ENCODE data around the gene PMM2.
"Not testable (repeated sequence)": the region's sequence is repeated elsewhere in the genome, so short reads cannot be mapped to it uniquely, and the experiment has no call there.

The PMM2 gene

DNA sequence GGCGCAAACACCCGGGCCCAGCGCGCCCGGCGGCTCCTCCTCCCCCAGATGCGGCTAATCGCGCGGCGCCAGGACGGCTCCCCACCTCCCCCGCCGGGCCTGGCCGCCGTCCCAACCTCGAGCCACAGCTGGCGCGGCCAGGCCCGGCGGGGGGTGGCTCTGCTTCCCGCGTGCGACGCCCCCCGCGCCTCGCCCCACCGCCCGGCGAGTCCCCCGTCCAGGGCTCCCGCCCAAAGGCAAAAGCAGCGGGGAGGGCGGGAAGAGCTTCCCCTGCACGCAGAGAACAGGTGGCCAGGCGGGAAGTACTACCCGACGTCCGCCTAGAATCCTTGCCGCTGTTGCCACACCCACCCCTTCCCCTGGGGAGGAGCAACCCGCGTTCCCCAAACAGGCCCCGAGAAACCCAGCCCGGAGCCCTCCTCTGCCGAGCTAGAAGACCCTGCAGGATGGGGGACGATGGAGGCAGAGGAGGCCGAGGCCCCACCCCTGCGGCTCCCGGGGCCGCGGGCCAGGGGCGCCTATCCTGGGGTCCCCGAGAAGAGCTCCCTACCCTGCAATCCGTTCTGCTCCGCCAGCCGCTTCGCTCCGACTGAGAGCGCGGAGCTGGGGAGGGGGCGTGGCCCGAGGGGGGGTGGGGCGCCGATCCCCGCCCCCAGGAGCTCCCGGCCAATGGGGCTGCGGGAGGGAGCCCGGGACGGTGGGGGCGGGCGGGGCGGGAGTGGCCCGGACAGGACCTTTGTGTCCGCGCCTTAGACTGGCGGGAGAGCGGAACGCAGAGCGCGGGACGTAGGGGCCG is 71.0 kb downstream of the PMM2 start, which contains the start of gene CARHSP1:
TSS of gene CARHSP1 (minus strand) at position 591 of the 796 bp plus-strand sequence. CDS start 9,678 bp downstream, outside the sequence.
- no peak for FAIRE-seq

DNA sequence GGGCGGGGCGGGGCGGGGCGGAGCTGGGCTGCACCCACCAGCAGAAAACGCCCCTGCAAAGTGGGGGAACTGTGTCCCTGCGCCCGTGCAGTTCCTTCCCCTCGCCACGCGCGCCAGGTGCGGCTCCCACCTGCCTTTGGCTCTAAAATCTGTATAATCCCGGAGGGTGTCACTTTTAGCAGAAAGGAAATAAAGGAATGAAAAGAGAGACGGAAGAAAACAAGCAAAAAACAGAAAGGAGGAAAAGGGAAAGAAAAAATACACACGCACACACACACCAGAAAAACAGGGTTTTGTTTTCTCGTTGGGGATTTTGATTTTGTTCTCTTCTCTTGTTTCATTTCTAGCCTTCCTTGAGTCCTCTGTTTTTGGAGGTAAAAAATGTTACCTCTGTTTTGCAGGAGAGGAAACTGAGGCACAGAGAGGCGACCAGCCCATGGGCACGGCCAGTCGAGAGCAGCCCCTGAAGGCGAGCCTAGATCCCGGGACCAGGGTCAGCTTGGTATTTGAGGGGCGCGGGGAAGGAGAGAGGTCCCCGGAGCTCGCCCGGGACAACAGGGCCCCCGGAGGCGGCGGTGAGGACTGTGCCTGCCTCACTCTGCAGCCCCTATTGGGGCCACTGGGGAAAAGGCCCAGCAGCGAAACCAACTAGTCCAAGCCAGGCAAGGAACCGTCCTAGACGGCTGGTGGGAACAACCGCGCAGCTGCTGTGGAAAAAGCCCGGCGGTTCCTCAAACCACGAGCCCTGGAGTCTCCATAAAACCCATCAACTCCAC is 71.8 kb downstream of the PMM2 start:
- FAIRE-seq = no peak

DNA sequence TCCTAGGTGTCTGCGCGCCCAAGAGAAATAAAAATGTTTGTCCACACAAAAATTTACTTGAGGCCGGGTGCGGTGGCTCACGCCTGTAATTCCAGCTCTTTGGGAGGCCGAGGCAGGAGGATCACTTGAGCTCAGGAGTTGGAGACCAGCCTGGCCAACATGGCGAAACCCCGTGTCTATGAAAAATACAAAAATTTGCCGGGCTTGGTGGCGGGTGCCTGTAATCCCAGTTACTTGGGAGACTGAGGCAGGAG is 72.3 kb downstream of the PMM2 start:
- not testable (repeated sequence) for FAIRE-seq

DNA sequence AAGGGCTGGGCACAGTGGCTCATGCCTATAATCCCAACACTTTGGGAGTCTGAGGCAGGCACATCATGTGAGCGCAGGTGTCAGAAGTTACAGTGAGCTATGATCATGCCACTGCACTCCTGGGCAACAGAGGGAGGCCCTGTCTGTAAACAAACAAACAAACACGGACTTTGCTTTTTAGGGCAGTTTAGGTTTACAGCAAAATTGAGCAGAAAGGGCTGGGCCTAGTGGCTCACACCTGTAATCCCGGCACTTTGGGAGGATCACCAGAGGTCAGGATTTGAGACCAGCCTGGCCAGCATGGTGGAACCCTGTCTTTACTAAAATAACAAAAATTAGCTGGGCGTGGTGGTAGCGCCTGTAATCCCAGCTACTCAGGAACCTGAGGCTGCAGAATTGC is 74.4 kb downstream of the PMM2 start:
- FAIRE-seq = no peak

DNA sequence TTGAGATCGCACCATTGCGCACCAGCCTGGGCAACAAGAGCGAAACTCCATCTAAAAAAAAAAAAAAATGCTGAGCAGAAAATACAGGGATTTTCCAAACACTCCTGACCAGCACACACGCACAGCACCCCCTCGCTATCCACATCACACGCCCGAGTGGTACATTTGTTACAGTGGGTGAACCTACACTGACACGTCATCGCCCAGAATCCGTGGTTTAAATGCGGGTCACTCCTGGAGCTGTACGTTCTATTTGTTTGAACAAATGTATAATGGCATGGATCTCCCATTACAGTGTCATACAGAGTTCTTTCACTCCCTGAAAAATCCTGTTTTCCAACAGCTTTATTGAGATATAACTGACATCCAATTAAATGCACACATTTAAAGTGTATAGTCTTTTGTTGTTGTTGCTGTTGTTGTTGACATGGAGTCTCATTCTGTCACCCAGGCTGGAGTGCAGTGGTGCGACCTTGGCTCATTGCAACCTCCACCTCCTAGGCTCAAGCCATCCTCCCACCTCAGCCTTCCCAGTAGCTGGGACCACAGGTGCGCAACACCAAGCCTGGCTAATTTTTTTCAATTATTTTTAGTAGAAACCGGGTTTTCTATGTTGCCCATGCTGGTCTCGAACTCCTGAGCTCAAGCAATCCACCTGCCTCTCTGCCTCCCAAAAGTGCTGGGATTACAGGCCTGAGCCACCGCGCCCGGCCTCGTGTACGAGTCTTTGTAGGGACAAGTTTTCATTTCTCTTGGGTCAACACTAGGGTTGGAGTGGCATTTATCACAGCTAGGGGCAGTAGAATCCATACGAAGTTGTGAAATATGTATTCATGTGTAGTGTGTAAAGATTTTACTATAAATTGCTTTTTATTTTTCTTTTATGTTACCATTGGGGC is 75.6 kb downstream of the PMM2 start:
- no peak for FAIRE-seq

DNA sequence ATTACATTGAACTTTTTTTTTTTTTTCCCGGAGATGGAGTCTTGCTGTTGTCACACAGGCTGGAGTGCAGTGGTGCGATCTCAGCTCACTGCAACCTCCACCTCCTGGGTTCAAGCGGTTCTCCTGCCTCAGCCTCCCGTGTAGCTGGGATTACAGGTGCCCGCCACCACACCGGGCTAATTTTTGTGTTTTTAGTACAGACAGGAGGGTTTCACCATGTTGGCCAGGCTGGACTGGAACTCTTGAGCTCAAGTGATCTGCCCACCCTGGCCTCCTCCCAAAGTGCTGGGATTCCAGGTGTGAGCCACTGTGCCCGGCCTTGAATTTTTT is 76.2 kb downstream of the PMM2 start:
- FAIRE-seq = not testable (repeated sequence)

DNA sequence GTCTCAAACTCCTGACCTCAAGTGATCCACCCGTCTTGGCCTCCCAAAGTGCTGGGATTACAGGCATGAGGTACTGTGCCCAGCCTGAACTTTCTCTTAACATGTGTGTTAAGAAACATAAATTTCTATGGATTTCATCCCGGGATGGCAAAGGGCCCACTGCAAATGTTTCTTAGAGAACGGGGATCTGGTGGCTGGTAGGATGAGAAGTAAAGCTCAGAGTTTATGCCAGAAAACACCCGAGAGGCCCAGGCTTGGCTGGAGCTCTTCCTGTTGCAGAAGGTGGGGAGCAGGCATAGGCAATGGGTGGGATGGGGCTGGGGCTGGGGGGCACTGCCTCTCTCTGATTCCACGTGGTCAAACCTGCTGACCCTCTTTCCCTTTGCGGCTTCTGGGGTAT is 76.7 kb downstream of the PMM2 start:
- FAIRE-seq = no peak

DNA sequence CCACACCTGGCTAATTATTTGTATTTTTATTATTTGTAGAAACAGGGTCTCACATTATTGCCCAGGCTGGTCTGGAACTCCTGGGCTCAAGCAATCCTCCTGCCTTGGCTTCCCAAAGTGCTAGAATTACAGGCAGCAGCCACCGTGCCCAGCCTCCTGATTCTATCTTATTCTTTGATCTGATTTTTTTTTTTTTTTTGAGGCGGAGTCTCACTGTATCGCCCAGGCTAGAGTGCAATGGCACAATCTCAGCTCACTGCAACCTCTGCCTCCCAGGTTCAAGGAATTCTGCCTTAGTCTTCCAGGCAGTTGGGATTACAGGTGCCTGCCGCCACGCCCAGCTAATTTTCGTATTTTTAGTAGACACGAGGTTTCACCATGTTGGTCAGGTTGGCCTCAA is 77.7 kb downstream of the PMM2 start:
- FAIRE-seq = not testable (repeated sequence)

DNA sequence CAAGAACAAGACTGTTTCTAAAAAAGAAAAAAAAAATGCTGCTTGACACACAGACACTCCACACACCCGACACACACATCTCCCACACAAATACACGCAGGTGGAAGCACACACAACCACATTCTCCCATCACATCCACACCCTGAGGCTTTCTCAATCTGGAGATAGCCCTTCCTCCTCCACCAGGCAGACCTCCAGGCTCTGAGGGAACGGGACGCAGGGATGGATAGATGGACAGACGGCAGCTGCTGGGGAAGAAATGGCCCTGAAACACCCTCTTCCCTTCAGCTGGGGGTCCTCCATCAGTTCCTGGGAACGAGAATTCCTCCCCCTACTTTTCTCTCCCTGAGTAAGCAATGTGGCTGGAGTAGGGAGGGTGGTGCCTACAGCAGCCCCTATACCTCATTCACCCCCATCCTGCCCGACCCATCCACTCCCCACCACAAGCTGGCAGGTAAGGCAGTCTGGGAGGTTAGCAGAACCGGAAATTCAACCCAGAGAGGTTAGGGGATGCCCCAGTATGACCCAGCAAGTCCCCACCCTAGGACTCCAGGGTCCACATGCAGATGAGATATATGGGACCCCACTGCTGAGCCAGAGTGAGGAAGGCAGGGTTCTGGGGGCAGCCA is 80.4 kb downstream of the PMM2 start:
- no peak for FAIRE-seq

DNA sequence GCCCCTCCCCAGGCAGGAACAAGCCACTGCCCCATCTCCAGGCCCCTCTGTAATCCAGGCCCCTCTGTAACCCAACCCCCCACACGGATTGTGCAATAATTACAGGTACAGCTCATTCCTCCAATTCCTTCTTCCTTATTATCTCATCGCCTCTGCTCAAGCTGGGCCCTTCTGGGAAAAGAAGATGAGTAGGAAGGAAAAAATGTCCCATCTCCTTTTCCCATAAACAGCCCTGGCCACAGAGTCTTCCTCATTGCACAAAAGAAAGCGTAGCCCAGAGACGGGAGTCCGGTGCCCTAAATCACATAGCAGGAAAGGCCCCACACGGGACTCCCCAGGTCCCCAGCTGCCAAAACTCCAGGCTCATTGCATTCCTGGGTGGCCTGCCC is 80.9 kb downstream of the PMM2 start:
- no peak for FAIRE-seq

DNA sequence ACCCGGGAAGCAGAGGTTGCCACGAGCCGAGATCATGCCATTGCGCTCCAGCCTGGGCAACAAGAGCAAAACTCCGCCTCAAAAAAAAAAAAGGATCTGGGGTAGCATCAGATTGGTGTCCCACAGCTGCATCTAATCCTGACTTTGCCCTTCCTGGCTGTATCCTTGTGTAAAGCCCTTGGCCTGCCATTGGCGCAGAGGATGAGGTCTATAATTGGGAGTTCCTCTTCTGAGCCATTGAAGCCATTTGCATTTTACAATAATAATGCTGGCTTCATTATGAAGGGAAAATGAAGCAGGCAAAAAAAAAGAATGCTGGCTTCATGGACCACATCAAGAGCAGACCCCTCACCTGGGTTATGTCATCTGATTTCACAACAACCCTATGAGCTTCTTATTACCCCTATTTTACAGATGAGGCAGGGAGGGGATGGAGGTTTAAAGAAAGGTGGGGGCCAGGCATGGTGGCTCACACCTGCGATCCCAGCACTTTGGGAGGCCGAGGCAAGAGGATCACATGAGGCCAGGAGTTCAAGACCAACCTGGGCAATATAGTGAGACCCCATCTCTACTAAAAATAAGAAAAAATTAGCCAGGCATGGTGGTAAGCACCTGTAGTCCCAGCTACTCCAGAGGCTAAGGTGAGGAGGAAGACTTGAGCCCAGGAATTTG is 83.3 kb downstream of the PMM2 start:
- no peak for FAIRE-seq

DNA sequence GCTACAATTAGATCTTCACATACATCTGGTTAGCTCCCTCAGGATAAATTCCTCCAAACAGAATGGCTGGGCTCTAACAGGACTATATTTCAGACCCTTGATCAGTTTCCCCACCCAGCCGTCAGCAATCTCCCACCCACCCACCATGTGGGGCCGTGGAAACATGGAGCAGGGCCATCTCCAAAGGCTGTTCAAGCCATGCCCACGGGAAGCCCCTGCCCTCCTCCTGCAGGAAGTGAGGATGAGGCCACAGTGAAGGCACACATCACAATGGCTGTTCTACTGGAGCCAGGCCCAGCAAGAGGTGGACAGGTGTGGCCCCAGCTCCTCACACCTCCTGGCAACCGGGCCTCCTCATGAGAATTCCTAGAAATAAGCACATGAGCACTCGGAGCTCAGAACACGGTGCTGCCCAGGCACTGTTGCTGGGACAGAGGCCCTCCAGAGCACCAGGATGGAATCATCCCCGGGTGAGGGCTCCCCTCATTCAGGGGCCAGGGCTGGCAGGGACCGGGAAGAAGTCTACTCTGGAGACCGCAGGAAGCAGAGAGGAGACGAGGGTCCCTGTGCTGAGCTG is 84.5 kb downstream of the PMM2 start, which contains the start of gene LITAFD:
TSS of gene LITAFD (plus strand) at position 311 of the 577 bp plus-strand sequence. CDS start 2,005 bp downstream, outside the sequence.
- FAIRE-seq = no peak

DNA sequence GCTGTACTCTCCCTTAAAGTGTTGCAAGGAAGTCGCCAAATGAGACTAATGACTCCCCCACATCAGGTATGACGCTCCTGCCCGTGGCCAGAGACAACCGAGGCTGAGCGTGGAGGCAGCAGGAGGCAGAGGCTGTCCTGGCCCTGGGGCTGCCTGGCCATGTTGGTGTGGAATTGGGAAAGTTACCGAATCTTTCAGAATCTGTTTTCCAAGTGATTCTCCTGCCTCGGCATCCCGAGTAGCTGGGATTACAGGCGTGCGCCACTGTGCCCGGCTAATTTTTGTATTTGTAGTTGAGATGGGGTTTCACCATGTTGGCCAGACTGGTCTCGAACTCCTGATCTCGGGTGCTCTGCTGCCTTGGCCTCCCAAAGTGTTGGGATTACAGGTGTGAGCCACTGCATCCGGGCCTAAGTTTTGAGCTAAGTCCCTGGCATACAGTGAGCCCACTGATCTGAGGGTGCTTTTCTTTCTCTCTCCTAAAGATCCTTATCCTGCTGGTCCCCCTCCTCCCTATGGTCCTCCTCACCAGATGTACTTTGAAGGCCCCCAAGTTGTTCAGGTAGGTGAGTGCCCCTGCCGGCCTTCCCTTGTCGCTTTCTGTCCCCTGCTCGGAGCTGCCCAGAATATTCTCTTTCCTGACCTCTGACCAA is 85.2 kb downstream of the PMM2 start:
- no peak for FAIRE-seq

DNA sequence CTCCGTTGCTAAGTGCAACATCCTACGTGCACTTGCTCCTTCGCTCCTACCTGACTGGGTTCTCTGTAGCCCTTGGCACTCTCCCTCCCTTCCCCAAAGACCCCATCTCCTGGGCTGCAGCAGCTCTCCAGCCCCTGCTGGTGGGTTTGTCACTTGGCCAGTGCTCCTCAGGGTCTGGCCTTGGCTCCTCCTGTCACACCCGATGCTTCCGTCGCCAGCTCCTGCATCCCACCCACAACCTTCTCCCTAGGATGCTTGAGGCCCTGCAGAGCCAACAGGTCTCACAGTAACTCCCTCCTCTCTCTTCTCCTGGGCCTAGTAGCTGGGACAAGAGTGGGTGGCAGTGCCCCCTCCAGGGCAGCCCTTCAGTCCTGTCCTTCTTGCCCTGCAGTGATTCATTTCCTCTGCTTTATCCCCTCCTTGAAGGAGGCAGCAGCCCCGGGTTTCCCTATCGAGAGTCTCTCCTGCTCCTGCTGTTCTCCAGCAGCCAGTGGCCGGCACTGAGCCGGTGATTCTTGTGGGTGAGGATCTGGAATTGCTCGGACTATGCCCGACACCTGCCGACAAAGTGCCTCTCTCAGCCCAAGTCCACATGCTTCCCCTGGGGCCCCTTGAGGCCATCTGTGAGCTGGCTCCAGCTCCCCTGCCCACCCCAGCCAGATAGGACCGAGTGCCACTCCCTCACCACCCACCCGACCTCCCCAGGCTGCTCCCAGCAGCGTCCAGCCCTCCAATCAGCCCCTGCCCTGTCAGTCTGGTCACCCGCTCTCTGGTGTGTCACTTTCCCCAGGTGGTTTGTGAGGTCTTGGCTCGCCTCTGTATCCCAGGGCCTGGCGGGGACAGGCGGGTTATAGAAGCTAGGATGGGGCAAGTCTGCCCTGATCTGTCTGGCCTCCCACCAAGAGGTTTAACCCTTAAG is 88.3 kb downstream of the PMM2 start:
- no peak for FAIRE-seq

DNA sequence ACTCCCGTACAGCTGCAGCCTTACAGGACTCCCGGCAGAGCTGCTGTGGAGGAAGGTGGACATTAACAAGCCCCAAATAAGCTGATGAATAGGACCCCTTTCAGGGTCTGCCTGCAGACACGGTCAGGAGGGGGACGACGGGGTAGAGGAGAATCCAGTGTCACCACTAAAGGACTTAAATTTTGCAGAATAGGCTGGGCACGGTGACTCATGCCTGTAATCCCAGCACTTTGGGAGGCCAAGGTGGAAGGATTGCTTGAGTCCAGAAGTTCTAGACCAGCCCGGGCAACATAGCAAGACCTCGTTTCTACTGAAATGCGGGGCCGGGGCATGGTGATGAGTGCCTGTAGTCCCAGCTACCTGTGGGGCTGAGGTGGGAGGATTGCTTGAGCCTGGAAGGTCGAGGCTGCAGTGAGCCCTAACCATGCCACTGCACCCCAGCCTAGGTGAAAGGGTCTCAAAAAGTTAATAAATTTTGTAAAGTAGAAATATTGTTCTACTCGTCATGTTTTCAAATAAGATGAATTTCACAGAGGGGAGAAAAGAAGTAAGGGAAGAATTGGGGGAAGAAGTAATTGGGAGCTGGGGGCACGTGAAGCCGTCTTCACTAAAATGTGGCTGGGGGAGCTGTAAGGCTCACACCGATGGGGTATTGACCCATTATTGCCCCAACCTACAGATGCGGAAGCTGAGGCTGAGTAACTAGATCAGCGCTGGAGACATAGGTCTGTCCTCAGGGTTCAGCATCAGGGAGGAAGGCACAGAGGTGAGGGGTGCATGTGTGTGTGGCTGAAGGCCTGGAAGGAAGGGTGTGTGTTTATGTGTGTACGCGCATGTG is 89.2 kb downstream of the PMM2 start:
- no peak for FAIRE-seq

DNA sequence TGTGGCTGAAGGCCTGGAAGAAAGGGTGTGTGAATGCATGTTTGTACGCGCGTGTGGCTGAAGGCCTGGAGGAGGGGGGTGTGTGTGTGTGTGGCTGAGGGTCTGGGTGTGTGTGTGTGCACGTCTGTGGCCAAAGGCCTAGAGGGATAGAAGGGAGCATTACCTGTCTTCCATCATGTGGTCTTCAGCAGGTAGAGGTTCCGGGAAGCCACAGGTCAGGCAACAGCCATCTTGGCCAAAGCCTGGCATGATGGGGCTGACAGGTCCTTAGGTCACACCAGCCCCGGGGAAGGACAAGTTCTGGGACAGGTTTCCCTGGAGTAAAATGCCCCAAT is 89.8 kb downstream of the PMM2 start:
- no peak for FAIRE-seq

DNA sequence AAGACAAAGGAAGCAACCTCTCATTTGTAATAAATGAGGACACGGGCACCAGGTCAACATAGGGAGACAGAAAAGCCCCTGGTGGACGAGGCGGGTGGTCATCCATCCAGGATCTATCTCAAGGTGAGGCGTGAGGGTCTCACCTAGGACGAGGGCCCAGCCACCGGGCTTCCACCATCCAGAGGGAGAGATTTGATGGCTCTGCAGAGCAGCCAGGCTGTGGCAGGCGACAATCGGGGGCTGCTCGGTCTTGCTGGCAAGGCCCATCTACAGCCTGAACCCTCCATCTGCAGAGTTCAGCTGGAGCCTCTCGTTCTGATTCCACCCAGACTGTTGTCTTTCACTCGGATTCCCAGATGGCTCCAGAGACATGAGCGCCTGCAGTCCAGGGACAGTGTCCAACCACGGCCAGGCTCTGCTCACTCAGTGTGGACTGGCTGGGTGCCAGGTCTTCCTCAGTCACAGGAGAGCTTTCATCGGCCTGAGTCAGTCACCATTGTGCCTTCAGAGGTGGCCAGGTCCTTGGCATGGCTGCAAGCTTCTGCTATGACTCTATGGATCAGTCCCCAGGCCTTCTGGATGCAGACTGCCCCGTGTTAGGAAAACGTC is 90.4 kb downstream of the PMM2 start:
- FAIRE-seq = no peak

DNA sequence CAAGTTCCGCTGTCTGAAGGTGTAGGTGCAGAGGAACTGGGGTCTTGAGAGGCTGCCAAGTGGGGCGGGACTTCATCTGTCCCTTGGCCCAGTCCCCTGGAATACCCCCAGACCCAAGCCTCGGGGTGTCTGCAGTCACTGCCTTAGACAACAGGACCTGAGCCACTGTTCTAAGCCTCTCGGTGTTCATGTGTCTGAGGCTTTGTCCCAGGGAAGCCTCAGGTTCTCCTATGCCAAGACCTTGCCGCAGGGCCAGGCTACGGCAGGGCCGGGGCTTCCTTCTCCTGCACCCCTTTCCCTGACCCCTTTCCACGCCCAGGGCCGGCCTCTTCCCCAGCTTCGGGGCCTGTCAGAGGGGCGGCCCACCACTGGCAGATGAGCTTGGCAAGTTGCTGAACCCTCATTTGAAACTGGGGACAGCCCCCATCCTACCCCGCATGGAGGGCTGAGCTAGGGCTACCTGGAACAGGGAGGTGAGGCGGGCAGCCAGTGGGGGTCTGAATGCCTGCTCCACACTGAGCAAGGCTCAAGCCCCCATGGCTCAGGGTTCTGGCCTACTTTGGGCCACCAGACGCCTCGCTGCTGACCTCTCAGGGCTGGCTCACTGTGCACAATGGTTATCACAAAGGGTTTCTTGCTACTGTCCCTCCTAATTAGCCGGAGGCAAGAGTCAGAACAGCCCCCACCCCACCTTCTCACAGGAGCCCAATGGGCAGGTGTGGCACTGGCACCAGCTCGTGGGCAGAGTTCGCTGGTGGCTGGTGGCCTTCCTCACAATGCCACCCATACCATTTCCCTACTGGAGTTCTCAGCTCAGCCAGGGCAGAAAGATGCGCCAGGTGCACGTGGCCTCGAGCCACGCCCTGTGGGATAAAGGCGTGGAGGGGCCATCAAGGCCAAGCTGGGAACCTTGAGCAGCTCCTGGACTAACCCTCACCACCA is 91.6 kb downstream of the PMM2 start:
- FAIRE-seq = no peak
